Pancreas (tissue), 10 donors: ENCODE data around the gene TOR4A. TPM values are rescaled to one million over a fixed set of nuclear protein-coding genes. Genes with fewer than 3 reads are reported as not detected.

Source experiments
- ATAC-seq, 4 donors: fragments of 200-7000 bp; cut with Tn5 transposase; one replicate each; pipeline versions ENCODE4 v1.8.0 to v1.9.1; 2020; ENCODE audit warnings: mild to moderate bottlenecking in 4 of 4, moderate library complexity in 4 of 4
- DNase-seq, 6 donors: peaks; one replicate each; pipeline ENCODE4 v3.0.0-alpha.2; 2020
- FAIRE-seq: peaks from 2 replicates; lab custom pipeline; 2012; peaks lifted over from hg19 to GRCh38; lab: Jason Lieb, UNC
- H3K27ac ChIP-seq, 4 donors: fragments of 200-600 bp; sonication (generic); 1 replicate in 3 of 4; 2 replicates in 1 of 4; pipeline versions ENCODE4 v1.5.0 to v1.8.0; 2020
- H3K27me3 ChIP-seq, 4 donors: fragments of 200-600 bp; one replicate each; pipeline ENCODE4 v1.8.0; 2021
- H3K36me3 ChIP-seq, 3 donors: fragments of 200-600 bp; sonication (generic) in 1 of 3; one replicate each; pipeline versions ENCODE4 v1.5.0 to v1.8.0; 2020 to 2021
- H3K4me1 ChIP-seq, 3 donors: fragments of 200-600 bp; one replicate each; pipeline ENCODE4 v1.8.0; 2021
- H3K4me3 ChIP-seq, 4 donors: fragments of 200-600 bp; sonication (generic) in 2 of 4; one replicate each; pipeline versions ENCODE4 v1.5.0 to v1.8.0; 2020 to 2021
- H3K9me3 ChIP-seq, 4 donors: fragments of 200-600 bp; one replicate each; pipeline ENCODE4 v1.8.0; 2021
- CTCF ChIP-seq, 4 donors: fragments of 200-600 bp; sonication (generic) in 3 of 4; IDR thresholded peaks; one replicate each; pipeline versions ENCODE4 v1.5.0 to v1.8.0; 2021; ENCODE audit warnings: antibody characterized with exemption in 4 of 4
- WGBS, 2 donors: extraction: QIAGEN DNeasy Blood & Tissue Kit; methylation state at CpG; one replicate each; pipeline ENCODE4 v1.1.7; 2013; 5-methylcytosine and 5-hydroxymethylcytosine counted together
- intact Hi-C, 3 donors: fragments of 100-400 bp; cut with DNase I; formaldehyde crosslinking; loops; one replicate each; pipeline versions ENCODE4 v1.11.1 to v1.14.2; 2022
- polyA plus RNA-seq, 2 donors: library from polyadenylated mRNA; stranded (reverse); fragments of 200-250 nt; gene quantifications; one replicate each; pipeline ENCODE4 v1.2.3, GENCODE V29; 2013
- total RNA-seq, 6 donors: library from RNA; stranded (reverse); fragmentation: NEBNext Ultra II Directional in 4 of 6; extraction: Animal tissue kit (Norgen Biotek cat#: 25700) in 4 of 6; gene quantifications; one replicate each; pipeline versions ENCODE4 v1.2.1 to v1.2.4, GENCODE V29; 2021 to 2023
- donor health status: healthy with polysubstance abuse.
- donor health status: DM: no; HTN: no; CAD: no; lungs with moderate emphysema.
- donor health status: DM: no; HTN: no; CAD: no.
- donor health status: control.
- donor health status: control.
- donor health status: Bipolar disorder and iron deficiency.
- donor health status: DM: yes; HTN: yes; CAD: no.
- donor health status: DM: no; HTN: no; CAD: no.
- donor health status: DM: no; HTN: no; CAD: no.
- donor health status: DM: yes; HTN: yes; CAD: no.

Gene TOR4A
- total and polyA plus RNA-seq, 8 donors, result 1.4 to 6.8 (median 4.2) TPM

DNA sequence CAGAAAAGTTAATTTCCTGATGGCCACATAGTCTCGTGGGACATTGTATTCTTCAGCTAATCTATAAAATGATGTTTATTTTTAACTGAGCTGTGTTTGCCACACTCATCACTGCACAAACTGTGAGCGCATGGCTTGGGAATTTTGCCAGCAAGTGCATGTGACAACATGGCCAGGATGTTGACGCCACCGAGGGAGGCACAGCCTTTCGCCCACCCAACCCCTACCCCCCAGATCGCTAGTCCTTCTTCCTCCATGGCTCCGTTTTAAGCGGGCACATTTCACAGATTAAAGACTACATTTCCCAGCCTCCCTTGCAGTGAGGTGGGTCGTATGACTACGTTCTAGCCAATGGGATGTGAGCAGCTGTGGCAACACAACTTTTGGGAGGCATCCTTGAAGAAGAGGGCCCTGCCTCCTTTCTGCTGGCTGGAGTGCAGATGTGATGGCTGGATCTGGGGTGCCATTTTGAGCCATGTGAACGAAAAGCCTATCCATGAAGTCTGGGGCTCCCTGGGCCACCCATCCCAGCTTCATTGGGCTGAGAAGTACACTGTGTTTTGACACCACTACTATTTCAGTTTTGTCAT lies 16.7 kb downstream of the TOR4A start:
- DNase-seq (peak; percentile 75 to 91 (median 86)), FAIRE-seq (no peak), ATAC-seq (peak; percentile 57 to 73 (median 70))
- Histone ChIP-seq H3K9me3 (no peaks in the 10 kb centered on the region), H3K4me1 (peaks cover 16 to 32% (median 22%) of the 10 kb centered on the region in 3 donors), H3K4me3 (peak overlapping the region in 2 of 4 donors; percentile 10 to 22), H3K27ac (peak overlapping the region; percentile 82 to 93 (median 88)), H3K27me3 (no peaks in the 10 kb centered on the region), H3K36me3 (no peaks in the 10 kb centered on the region)
- intact Hi-C loops, result loop anchor here in 1 of 3 donors (10.0 kb wide), 1 partner anchor 231 kb away; no protein-coding TSS in a partner anchor
- 10 to 16% methylated on average over 11 of the region's 11 CpGs for WGBS, 2 donors
- TF ChIP-seq CTCF (IDR thresholded peaks at IDR 0.05), result no peak

GRCh38 chr9:137294681-137295237 lies 17.2 kb downstream of the TOR4A start:
- DNase-seq, result peak; percentile 40 to 84 (median 61)
- WGBS, 2 donors, result 57 to 63% methylated on average over 35 of the region's 35 CpGs
- ATAC-seq, result no peak
- Histone ChIP-seq H3K9me3 (no peaks in the 10 kb centered on the region), H3K27me3 (no peaks in the 10 kb centered on the region), H3K27ac (peak overlapping the region; percentile 82 to 93 (median 88)), H3K4me3 (peak overlapping the region in 2 of 4 donors; percentile 49 to 52), H3K36me3 (no peaks in the 10 kb centered on the region), H3K4me1 (peaks cover 18 to 37% (median 22%) of the 10 kb centered on the region in 3 donors)
- FAIRE-seq, result no peak
- intact Hi-C loops, result loop anchor here in 1 of 3 donors (10.0 kb wide), 1 partner anchor 230 kb away; no protein-coding TSS in a partner anchor
- no peak for TF ChIP-seq CTCF (IDR thresholded peaks at IDR 0.05)

DNA sequence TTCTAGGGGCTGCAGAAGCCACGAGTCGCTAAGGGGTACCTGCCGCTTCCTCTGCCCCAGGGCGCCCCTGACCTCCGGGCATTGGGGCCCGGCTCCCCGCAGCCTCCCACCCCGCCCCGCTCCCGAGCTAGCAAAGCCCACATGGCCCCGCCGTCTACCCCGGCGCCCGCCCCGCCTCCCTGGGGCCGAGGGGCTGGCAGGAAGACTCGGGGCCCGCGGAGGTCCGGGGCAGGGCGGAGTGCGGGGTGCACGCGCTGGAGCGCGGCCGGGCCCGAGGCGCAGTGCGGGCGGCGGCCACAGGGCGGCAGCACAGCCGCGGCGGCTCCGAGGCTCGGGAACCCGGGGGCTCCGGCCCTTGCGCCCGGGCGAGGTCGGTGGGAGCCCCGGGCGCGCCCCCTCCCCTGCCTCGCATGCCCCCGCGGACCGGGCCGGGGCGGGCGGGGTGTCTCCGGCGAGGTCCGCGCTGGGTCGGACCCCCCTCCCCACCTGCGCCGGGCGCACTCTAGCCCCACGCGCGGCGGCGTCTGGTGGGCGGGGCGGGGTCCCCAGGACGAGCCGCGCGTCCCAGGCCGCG lies 17.8 kb downstream of the TOR4A start:
- Histone ChIP-seq H3K27ac (peak overlapping the region; percentile 40 to 93 (median 84)), H3K4me1 (peaks cover 18 to 37% (median 22%) of the 10 kb centered on the region in 3 donors), H3K9me3 (no peaks in the 10 kb centered on the region), H3K4me3 (peak overlapping the region in 3 of 4 donors; percentile 30 to 52 (median 49)), H3K27me3 (no peaks in the 10 kb centered on the region), H3K36me3 (no peaks in the 10 kb centered on the region)
- no peak for FAIRE-seq
- 5 to 7% methylated on average over 38 to 76 of the region's 76 CpGs for WGBS, 2 donors
- peak; percentile 13 to 58 (median 42) for TF ChIP-seq CTCF (IDR thresholded peaks at IDR 0.05)
- peak; percentile 36 to 86 (median 69) for DNase-seq
- ATAC-seq, result peak; percentile 23 to 57 (median 42)
- intact Hi-C loops, result loop anchor here in 1 of 3 donors (10.0 kb wide), 1 partner anchor 229 kb away; no protein-coding TSS in a partner anchor

- peak overlapping the region in 3 of 4 donors; percentile 30 to 52 (median 49) for H3K4me3 ChIP-seq
- H3K27me3 ChIP-seq, result no peaks in the 10 kb centered on the region
Observed at GRCh38 chr9:137295849-137296669, 18.5 kb downstream of the TOR4A start.

More at GRCh38 chr9:137295849-137296669, 18.5 kb downstream of the TOR4A start:
- FAIRE-seq (no peak), ATAC-seq (no peak), DNase-seq (peak in 5 of 6 donors; percentile 27 to 83 (median 68))
- no peak for TF ChIP-seq CTCF (IDR thresholded peaks at IDR 0.05)
- Histone ChIP-seq H3K9me3 (no peaks in the 10 kb centered on the region), H3K36me3 (no peaks in the 10 kb centered on the region), H3K4me1 (peaks cover 18 to 37% (median 22%) of the 10 kb centered on the region in 3 donors), H3K27ac (peak overlapping the region; percentile 40 to 82 (median 60))
- intact Hi-C loops, result loop anchor here in 1 of 3 donors (10.0 kb wide), 1 partner anchor 229 kb away; no protein-coding TSS in a partner anchor
- 10 to 12% methylated on average over 50 to 78 of the region's 78 CpGs for WGBS, 2 donors
